Colonic mucosa (tissue), 4 donors: ENCODE measurements around the gene ONECUT2. TPM values are rescaled to one million over a fixed set of nuclear protein-coding genes. Genes with fewer than 3 reads are reported as not detected.

Experiments
- DNase-seq: peaks from one replicate; pipeline ENCODE4 v3.0.0-alpha.2; 2020
- H3K27ac ChIP-seq: fragments of 200-600 bp; one replicate; pipeline ENCODE4 v1.8.0; 2021
- H3K27me3 ChIP-seq: fragments of 200-600 bp; one replicate; pipeline ENCODE4 v1.8.0; 2021
- H3K36me3 ChIP-seq: fragments of 200-600 bp; one replicate; pipeline ENCODE4 v1.8.0; 2021
- H3K4me1 ChIP-seq: fragments of 200-600 bp; one replicate; pipeline ENCODE4 v1.8.0; 2021; ENCODE audit warnings: mild to moderate bottlenecking
- H3K4me3 ChIP-seq: fragments of 200-600 bp; one replicate; pipeline ENCODE4 v1.8.0; 2021
- H3K9ac ChIP-seq, 2 donors: one replicate each; pipeline ENCODE4 v1.7.0; 2013; ENCODE audit warnings: control low read depth in 2 of 2, low read depth in 2 of 2, low read length in 2 of 2
- H3K9me3 ChIP-seq: fragments of 200-600 bp; one replicate; pipeline ENCODE4 v1.8.0; 2021
- intact Hi-C: fragments of 100-400 bp; cut with DNase I; formaldehyde crosslinking; loops from one replicate; pipeline ENCODE4 v1.14.1; 2022
- total RNA-seq, 2 donors: library from RNA; stranded (reverse); fragmentation: NEBNext Ultra II Directional in 1 of 2; extraction: Animal tissue kit (Norgen Biotek cat#: 25700) in 1 of 2; gene quantifications; one replicate each; pipeline ENCODE4 v1.2.1, GENCODE V29; 2021
- TF ChIP-seq, protein P1 (sequence below): fragments of 200-600 bp; IDR thresholded peaks from one replicate; pipeline ENCODE4 v1.8.0; 2022; ENCODE audit warnings: antibody characterized with exemption, mild to moderate bottlenecking
- donor health status: healthy.
- donor health status: DM: no; HTN: no; CAD: no.
- donor health status: DM: no; HTN: no; CAD: no.

Gene ONECUT2
- total RNA-seq, 2 donors from 2014 or later = 0.05 to 0.49 TPM

DNA sequence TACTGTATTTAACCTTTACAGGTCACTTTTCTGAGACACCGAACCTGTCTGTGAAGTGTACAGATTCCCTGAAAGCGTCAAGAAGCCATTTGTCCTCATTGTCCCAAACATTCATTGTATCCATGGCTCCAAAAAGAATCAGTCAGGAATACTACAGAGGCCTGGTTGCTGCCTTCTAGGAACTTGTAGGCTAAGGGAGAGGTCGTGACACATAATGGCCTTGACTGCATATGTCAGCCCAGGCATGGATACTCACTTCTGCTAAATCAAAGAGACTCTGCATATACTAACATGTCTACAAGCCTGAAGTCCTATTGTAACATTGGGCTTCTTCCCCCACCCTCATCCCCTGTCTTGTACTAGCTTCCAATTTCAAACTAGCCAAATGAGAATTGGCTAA, 40.2 kb downstream of the ONECUT2 start:
- Histone ChIP-seq H3K4me1 (no peaks in the 10 kb centered on the region), H3K9ac (no peak overlapping the region), H3K36me3 (no peaks in the 10 kb centered on the region), H3K27ac (no peak overlapping the region), H3K9me3 (no peaks in the 10 kb centered on the region), H3K4me3 (no peak overlapping the region), H3K27me3 (no peaks in the 10 kb centered on the region)
- TF ChIP-seq, protein P1, sequence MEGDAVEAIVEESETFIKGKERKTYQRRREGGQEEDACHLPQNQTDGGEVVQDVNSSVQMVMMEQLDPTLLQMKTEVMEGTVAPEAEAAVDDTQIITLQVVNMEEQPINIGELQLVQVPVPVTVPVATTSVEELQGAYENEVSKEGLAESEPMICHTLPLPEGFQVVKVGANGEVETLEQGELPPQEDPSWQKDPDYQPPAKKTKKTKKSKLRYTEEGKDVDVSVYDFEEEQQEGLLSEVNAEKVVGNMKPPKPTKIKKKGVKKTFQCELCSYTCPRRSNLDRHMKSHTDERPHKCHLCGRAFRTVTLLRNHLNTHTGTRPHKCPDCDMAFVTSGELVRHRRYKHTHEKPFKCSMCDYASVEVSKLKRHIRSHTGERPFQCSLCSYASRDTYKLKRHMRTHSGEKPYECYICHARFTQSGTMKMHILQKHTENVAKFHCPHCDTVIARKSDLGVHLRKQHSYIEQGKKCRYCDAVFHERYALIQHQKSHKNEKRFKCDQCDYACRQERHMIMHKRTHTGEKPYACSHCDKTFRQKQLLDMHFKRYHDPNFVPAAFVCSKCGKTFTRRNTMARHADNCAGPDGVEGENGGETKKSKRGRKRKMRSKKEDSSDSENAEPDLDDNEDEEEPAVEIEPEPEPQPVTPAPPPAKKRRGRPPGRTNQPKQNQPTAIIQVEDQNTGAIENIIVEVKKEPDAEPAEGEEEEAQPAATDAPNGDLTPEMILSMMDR = no peak
- no peak for DNase-seq
- intact Hi-C loops = no loop called here

- intact Hi-C loops = no loop called here
- TF ChIP-seq, protein P1 = no peak
- no peak for DNase-seq
- Histone ChIP-seq H3K36me3 (no peaks in the 10 kb centered on the region), H3K9ac (no peak overlapping the region), H3K27ac (no peak overlapping the region), H3K27me3 (no peaks in the 10 kb centered on the region), H3K4me1 (no peaks in the 10 kb centered on the region), H3K4me3 (no peak overlapping the region), H3K9me3 (no peaks in the 10 kb centered on the region)
These were observed 40.7 kb downstream of the ONECUT2 start for GRCh38 chr18:57475903-57476302.

DNA sequence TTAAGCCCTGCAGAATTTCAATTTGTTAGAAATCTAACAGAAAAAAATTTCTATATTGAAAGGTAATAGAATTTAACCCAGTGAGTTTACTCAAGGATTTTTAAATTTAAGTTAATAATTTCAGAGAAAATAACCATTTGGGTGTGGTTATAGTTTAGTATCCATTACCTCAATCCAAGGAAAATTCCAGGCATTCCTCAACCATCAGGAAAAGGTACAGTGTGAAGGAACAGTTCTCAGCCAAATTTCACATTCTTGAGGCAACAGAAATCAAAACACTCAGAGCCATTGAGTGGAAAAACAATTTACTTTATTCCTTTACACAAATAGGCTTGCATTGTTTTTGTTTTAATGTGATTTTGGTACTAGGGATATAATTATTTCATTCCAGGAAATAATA, 45.6 kb downstream of the ONECUT2 start:
- H3K36me3 ChIP-seq = no peaks in the 10 kb centered on the region
- H3K27ac ChIP-seq = no peak overlapping the region
- H3K9ac ChIP-seq = no peak overlapping the region
- H3K4me1 ChIP-seq = no peaks in the 10 kb centered on the region
- DNase-seq = no peak
- no peaks in the 10 kb centered on the region for H3K27me3 ChIP-seq
- no peak overlapping the region for H3K4me3 ChIP-seq
- no peaks in the 10 kb centered on the region for H3K9me3 ChIP-seq
- TF ChIP-seq, protein P1 = no peak
- intact Hi-C loops = no loop called here

DNA sequence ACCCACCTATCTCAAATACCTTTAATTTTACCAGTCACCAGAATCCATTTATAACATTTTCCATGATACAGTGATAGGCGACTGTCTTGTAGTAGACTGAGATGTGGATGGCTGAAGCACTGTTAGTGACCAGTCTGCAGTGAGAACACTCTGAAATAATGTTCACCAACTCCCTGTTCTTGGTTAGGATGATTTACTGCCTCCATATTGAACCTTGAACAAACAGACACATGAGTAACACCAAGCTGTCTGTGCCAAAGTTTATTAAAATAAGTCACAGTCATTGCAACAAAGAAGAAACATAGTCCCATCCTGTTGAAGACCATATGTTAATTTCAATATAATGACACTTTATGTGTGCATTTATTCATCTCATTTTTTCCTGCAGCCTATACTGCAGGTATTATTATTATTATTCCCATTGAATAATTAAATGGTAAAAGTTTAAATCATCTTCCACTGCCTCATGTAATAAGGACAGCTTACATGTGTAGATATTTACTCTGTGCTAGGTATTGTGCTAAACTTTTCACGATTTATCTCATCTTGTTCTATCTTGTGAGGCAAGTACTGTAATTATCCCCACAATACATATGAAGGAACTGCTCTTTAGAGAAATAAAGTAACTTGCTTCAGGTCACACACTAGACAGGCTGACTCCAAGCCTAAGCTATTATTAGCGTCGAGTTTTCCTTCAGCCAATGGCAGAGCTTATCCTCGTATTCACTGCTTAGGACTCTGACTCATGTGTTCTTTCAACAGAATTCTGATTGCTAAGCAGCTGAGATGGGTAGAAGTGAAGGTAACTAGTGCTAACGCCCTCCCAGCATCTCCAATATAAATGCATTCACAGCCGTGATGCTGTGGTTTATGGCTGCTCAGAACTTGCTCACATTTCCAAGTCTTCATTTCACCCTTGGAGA, 62.5 kb downstream of the ONECUT2 start:
- TF ChIP-seq, protein P1 = no peak
- Histone ChIP-seq H3K4me1 (no peaks in the 10 kb centered on the region), H3K4me3 (no peak overlapping the region), H3K9ac (no peak overlapping the region), H3K27me3 (no peaks in the 10 kb centered on the region), H3K36me3 (no peaks in the 10 kb centered on the region), H3K27ac (no peak overlapping the region), H3K9me3 (no peaks in the 10 kb centered on the region)
- no peak for DNase-seq
- intact Hi-C loops = no loop called here

DNA sequence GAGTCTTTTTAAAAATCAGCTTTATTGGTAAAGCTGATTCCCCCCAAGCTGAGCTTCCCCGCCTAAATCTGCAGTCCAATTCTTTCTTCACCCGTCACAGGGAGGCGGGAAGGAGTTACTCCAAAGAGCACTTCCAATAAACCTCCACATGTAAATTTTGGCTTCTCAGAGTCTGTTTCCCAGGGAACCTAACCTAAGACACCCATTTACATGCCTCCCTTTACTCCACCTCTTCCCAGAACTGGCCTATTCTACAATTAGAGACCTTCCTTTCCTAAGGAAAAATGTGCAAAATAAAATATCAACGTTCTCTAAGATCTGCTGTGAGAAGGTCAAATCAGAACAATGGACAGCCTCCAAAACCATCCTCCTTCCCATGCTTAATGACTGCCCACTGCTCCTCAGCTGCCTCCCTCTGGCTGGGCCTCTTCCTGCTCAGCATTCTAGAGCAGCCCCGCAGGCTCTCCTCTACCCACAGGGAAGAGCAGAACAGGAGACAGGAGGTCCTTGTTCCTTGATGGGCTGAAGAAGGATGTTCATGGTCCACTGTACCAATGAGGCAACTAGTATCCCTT, 63.6 kb downstream of the ONECUT2 start:
- no peak overlapping the region for H3K27ac ChIP-seq
- intact Hi-C loops = no loop called here
- H3K27me3 ChIP-seq = no peaks in the 10 kb centered on the region
- no peak for DNase-seq
- no peaks in the 10 kb centered on the region for H3K36me3 ChIP-seq
- no peak overlapping the region for H3K4me3 ChIP-seq
- H3K4me1 ChIP-seq = no peaks in the 10 kb centered on the region
- H3K9ac ChIP-seq = no peak overlapping the region
- H3K9me3 ChIP-seq = no peaks in the 10 kb centered on the region
- TF ChIP-seq, protein P1 = no peak
